GM19025 (cell line): ENCODE measurements around the gene PYY.
"Not testable (repeated sequence)": the region's sequence is repeated elsewhere in the genome, so short reads cannot be mapped to it uniquely, and the experiment has no call there.

Source experiments
- ATAC-seq: cut with Tn5 transposase; IDR thresholded peaks from one replicate; pipeline ENCODE4 v1.9.1; 2021; ENCODE audit warnings: mild to moderate bottlenecking, low read depth, moderate library complexity; ENCODE audit not compliant: unreplicated experiment

PYY gene

DNA sequence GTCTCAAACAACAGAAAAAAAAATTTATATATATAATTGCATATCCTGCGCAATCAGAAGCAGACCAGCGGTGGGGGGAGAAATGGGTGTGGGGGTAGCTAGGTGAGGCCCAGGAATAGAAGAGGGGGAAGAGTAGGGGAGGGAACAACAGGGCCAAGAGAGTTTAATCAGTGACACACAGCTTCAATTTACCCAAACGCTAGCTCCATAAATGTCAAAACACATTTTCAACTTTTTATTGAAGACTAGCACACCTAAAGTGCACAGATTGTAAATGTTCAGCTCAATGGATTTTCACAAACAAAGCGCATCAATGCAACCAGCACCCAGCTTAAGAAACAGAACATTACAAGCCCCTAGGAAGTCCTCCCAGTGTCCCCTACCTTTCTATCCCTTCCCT lies 25.9 kb upstream of the PYY start:
- ATAC-seq: no peak

DNA sequence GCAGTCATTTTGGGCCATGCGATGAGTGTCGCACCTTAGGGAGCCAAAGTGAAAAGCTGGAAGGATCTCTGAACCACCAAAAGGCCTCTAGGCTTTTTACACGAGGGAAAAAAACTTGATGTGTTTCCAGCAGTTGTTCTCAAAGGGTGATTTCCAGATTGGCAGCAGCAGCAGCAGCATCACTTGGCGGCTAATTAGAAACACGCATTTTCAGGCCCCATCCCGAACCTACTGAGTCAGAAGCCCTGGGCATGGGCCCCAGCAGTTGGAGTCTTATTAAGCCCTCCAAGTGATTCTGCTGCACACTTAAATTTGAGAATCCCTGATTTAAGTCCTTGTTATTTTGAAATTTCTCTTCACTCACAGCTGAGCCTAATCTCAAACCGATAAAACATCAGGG lies 25.3 kb upstream of the PYY start:
- no peak for ATAC-seq

DNA sequence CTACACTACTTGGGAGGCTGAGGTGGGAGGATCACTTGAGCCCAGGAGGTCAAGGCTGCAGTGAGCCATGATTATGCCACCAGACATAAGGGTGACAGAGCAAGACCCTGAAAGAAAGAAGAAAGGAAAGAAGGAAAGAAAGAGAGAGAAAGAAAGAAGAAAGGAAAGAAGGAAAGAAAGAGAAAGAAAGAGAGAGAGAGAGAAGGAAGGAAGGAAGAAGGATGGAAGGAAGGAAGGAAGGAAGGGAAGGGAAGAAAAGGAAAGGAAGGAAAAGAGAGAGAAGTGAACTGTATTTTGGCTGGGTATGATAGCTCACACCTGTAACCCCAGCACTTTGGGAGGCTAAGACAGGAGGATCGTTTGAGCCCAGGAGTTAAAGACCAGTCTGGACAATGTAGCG lies 24.3 kb upstream of the PYY start:
- ATAC-seq: no peak

DNA sequence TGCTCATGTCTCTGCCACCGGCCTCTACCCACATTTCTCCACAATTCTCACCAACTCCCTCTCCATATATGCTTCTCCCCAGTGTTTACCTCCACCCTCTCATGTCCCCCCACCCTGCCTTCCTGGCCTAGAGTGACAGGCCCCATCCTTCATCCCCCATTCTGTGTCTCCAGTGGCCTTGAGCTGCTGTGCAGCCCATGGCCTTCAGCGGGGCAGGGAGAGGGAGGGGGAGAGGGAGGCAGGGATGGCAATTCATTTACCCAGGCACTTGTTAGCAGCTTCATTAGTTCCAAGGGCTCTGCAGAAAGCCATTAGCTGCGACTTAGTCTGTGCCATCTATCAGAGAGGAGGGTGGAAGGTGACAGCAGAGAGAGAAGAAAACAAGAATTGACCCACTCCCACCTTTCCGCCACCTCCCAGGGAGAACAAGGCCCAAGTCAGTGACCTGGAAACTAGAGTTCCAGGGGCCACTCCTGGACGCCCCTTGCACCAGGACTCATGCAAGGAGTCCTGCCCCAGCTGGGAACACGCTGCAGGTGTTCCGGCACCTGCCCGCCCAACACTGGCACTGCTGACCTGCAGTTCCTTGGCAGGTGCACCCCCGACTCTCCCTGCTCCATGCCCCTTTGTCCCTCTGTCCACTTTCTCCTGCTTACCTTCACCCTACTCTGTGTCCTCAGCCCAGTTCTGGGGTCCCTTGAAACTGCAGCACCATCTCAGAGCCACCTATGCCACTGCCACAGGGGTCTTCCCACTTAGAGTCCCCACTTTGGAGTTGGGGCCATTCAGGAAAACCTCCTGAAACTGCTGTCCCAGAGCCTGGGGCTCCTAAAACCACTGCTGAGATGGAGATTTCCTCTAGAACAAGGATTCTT lies 23.5 kb upstream of the PYY start:
- ATAC-seq: no peak

DNA sequence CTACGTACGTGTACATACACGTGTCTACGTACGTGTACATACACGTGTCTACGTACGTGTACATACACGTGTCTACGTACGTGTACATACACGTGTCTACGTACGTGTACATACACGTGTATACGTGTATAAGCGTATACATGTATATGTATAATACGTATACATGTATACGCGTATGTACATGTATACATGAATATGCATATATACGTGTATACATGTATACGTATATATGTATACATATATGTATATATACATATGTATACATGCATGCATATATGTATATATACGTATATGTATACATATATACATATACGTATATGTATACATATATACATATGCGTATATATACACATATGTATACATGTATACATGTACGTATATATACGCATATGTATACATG lies 22.2 kb upstream of the PYY start:
- ATAC-seq: no peak

DNA sequence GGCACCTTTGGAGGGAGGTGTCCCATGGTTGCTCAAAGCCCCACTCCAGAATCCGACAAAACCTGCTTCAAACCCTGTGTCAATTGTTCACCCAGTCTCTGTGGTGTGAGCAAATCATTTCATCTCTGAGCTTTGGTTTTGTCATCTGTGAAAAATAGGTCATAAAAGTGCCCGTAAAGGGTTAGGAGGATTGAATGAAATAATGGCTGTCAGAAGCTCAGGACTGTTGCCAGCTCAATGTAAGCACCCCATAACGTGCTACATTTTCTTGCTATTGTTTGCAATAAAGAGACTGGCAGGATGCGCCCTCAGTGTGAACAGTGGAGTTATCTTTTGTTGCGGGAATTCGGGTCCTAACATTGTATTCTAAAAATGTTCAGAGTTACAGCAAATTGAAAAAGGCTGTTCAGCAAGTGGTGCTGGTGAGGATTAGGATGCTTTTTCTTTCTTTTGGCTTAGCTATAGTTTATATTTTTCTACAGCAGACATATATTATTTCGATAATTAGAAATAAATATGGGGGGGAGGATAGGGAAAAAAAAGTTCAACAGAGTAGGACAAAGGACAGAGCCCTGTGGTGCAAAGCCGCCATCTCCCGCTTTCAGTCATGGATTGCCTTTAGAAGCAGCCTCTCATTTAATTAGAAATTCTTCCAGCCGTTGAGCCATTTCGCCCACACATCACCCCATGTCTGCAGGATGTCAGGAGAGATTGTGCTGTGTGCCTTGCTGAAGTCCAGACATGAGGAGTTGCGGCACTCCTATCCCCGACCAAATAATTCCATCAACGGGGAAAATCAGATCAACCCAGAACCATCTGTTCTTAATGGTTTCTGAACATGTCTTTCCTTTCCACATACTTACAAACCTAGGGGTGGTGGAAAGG lies 20.9 kb upstream of the PYY start:
- no peak for ATAC-seq

DNA sequence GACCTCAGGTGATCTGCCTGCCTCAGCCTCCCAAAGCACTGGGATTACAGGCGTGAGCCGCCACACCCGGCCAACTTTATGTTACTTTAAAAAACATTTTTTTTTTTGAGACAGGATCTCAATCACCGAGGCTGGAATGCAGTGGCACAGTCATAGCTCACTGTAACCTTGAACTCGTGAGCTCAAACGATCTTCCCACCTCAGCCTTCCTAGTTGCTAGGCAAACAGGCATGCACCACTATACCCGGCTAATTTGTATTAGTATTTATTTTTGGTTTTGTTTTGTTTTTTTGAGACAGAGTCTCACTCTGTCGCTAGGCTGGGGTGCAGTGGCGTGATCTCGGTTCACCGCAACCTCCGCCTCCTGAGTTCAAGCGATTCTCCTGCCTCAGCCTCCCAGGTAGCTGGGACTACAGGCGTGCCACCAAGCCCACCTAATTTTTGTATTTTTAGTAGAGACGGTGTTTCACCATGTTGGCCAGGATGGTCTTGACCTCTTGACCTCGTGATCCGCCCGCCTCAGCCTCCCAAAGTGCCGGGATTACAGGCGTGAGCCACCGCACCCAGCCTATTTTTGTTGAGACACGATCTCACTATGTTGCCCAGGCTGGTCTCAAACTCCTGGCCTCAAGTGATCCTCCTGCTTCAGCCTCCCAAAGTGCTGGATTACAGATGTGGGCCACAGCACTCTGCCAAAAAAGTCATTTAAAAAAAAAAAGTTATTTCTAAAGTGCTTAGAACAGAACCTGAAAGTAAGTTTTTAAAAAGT lies 18.9 kb upstream of the PYY start:
- ATAC-seq: not testable (repeated sequence)

DNA sequence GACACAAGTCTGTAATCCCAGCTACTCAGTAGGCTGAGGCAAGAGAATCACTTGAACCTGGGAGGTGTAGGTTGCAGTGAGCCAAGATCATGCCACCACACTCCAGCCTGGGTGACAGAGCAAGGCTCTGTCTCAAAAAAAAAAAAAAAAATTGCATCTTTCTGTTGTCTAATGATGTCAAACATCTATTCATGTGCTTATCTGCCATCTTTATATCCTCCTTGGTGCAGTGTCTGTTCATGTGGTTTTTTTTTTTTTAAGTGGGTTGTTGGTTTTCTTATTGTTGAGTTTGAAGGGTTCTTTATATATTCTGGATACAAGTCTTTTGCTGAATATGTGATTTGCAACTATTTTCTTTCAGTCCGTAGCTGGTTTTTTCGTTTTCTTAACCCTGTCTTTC lies 17.7 kb upstream of the PYY start:
- not testable (repeated sequence) for ATAC-seq

DNA sequence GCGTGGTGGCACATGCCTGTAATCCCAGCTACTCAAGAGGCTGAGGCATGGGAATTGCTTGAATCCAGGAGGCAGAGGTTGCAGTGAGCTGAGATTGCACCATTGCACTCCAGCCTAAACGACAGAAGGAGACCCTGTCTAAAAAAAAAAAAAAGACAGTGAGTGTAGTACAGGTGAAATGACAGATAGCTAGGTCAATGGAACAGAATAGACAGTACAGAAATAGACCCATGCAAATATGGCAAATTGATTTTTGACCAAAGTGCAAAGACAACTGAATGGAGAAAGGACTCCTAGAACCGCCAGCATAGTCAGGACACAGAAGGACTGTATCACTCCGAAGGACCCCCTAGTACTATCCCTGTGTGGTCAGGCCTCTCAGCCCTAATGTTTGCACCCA lies 16.6 kb upstream of the PYY start:
- ATAC-seq: no peak

DNA sequence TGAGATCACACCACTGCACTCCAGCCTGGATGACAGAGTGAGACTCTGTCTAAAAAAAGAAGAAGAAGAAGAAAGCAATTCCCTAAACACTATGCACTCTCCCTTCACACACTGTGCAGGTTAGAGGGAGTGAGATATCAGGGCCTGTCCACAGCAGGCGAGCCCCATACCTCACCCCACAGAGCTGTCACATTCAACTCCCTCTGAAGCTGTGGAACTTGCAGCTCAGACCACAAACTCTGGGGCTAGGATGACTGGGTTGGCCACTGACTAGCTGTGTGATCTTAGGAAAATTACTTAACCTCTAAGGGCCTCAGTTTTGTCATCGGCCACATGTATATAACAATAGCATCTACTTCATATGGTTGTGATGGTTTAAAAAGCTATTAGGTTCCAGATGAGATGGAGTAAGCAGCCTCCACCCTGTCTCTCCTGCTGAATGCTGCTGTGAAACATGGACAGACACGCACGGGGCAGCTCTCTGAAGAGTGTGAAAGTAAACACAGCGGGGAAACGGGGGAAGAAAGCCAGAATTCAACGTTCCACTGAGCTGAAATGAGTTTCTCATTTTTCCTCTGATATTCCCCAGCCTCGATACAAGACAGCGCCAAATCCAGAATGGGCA lies 13.6 kb upstream of the PYY start:
- ATAC-seq: no peak

DNA sequence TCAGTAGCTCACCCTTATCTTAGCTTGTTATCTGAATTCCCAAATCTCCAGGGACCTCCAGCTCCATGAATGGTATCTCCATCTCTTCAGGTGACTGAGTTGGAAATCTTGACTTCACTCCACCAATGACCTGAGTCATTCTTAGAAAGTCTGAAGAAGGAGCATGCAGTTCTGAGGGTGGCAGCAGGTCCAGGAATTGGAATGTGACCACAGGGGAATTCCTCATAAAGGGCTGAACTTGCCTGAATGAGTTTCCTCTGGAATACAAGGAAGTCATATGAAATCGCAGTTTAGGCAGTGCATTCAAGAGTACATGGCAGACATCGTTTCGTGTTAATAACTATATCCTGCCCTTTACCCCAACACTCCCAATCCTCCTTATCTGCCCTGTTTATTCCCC lies 12.5 kb upstream of the PYY start:
- no peak for ATAC-seq

DNA sequence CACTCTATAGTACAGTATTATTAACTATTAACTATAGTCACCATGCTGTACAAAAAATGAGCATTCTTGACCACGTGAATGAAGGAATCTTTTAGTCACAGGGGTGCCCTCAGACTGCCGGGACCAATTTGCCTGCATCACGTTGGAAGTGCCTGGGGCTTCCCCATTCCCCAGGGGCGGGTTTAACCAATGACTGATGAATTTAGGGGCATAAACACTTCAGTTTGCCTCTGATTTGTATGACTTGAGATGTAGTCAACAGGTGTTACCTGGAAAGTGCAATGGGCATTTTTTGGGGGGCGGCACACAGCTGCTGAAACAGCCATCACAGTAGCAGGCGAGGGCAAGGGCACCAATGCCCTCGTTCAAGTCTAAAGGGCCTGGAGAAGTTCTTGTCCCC lies 8.7 kb upstream of the PYY start:
- ATAC-seq: no peak

DNA sequence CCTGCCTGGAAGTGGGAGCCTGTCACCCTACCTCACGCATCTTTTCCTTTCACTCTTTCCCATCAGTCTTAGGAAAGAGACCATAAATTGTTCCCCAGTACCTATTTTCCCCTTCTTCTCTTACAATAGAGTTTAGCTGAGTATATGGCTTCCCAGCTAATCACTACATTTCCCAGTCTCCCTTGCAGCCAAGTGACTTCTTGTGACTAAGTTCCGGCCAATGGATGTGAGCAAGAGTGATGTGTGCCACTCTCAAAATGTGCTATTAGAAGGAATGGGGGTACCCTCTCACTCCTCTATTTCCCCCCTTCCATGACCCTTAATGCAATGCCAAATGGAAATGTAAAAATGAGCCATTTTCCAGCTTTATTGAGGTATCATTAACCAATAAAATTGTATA lies 8.2 kb upstream of the PYY start:
- ATAC-seq: no peak

DNA sequence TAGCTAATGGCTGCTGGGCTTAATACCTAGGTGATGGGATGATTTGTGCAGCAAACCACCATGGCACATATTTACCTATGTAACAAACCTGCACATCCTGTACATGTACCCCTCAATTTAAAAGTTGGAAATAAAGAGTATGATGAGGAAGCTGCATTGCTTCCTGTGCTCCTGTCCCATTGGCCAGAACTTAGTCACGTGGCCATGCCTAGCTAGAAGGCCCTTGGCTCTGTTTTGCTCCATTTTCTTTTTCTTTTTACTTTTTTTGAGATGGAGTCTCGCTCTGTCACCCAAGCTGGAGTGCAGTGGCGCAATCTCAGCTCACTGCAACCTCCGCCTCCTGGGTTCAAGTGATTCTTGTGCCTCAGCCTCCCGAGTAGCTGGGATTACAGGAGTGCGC lies 7.6 kb upstream of the PYY start:
- ATAC-seq: not testable (repeated sequence)

DNA sequence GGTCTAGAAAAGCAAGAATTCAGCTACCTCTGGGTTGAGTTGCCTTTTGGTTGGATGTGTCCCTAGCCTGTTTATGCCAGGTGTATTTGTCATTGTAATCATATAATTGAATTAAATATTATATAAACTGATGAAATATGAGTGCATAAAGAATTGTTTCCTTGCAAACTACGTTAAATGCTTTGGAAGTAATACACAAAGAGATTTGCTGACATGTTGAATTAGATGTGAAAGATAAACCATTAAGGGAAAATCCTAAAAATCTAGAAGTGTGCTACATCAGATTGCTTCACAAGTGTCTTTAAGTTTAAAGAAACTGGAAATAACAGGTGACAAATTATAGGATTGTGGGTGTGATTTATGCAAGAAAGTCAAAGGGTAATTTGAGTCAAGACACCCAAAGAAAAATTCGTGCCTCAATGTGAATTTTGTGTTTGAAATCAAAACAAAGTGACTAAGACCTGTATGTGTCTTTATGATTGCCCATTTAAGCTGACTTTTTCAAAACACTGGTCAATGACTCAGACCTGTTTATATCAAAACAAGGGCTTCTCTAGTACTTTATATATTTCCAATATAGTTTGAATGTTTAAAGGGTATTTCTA lies 5.1 kb upstream of the PYY start:
- ATAC-seq: no peak

DNA sequence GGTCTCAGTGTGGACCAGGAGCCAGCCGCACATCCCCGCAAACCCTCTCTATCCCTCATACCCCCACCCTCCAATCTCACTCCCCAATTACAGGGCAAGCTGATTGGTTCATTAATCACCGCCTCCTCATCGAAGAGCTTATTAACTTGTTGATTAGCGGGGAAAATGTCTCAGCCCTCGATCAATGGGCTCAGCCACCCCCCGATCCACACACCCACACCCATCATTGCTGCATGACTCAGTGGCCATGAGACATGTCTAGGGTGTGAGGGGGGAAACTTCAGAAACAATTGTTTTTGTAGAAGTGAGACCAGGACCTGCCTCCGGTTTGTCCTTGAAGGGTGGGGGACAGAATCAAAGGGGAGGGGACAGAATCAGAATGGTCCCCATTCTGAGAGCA lies 2.5 kb upstream of the PYY start:
- ATAC-seq: no peak

DNA sequence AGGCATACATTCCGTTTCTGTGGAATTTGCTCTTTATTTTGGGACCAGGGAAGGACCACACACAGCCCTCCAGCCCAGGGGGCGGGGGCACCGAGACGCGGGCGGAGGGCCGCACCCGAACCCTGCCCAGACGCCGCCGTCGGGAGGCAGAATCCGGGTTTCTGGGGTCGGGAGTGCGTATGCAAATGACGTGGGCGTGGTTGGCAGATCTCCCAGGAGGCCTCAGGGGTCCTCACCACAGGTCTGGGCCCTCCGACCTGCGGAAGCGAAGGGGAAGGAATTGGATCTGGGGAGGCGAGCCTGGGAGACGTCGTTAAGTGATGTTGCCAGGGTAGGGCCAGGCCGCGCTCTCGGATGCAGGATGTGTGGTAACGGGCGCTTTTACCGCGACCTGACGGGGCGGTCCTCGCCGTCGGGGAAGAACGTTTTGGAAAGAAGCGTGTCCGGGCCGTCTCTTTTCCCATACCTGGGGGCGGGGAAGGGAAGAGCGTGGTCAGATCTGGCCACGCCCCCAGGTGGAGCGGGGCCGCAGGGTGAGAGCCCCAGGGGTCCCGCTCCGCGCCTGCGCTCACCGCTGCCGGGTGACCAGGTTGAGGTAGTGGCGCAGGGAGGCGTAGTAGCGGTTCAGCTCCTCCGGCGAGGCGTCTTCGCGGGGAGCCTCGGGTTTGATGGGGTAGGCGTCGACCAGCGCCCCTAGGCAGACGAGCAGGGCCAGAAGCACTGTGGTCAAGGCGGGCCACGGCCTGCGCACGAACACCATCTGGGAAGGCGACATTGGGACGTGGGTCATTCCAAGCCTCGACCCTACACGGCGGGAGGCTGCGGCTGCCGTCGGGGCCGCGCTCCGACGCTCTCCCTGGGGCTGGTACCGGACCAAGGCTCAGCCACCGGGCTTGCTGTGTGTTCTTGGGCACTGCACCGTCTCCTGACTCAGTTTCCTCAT lies 745 bp downstream of the PYY start:
- no peak for ATAC-seq

DNA sequence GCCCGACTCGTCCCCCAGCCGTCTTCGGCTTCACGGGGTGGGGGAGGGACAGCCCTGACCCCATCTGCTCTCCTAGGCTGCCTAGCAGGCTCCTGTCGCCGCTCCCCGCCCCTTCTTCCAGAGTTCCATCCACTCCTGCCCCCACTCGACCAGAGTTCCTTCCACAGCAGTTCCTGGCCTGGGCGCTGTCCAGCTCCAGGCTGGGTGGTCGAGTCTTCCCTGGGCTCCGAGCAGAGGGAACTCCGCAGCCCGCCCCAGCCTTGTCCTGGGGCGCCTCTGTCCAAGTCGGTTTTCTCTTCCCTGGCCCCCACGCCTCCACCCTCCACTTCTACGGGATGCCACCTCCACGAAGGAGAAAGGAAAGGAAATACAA lies 1.4 kb downstream of the PYY start:
- no peak for ATAC-seq

DNA sequence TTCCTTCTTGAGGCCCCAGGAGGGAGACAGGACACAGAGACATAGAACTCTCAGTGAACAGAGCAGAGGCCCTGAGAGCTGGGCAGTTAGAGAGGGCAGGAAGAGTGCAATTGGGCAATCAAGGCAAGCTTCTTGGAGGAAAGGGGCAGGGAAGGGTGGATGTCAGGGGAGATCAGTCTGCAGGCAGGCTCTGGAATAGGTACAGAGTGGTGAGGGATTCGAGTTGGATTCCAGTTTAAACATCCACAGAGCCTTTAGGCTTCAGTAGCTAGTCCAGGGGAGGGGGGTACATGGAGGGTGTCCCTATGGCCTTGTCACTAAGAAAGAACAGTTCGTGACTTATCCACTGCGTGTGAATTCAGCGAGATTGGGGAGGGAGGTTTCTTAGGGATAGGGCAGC lies 2.0 kb downstream of the PYY start:
- no peak for ATAC-seq
